IMR-90 (cell line): ENCODE results near the gene NAV2. TPM values are rescaled to one million over a fixed set of nuclear protein-coding genes. Genes with fewer than 3 reads are reported as not detected.

Experiments used
- ATAC-seq: fragments of 200-7000 bp; cut with Tn5 transposase; 2 replicates; pipeline ENCODE4 v1.9.1; 2020; ENCODE audit warnings: low read depth, mild to moderate bottlenecking, moderate library complexity
- BruUV-seq: library from RNA; stranded (reverse); fragments of 400-500 nt; replicated peaks from 2 replicates; lab custom pipeline; 2021; lab: Mats Ljungman, UMichigan
- CTCF ChIA-PET: fragments of 300-600 bp; formaldehyde crosslinking; extraction: SDS; loops from one replicate; lab custom pipeline; 2021; ENCODE audit warnings: antibody characterized with exemption; lab: Yijun Ruan, JAX
- POLR2A ChIA-PET: fragments of 300-600 bp; sonication (Branson Sonifier 250); formaldehyde crosslinking; loops from one replicate; lab custom pipeline; 2022; ENCODE audit warnings: antibody characterized with exemption; ENCODE audit not compliant: unreplicated experiment; lab: Charles Lee
- DNase-seq: peaks from one replicate; pipeline ENCODE4 v3.0.0; 2013
- H2AFZ ChIP-seq: replicated peaks from 2 replicates; pipeline ENCODE3; 2013; ENCODE audit warnings: low read length, mild to moderate bottlenecking; ENCODE audit not compliant: poor library complexity
- H2AK5ac ChIP-seq: 2 replicates; pipeline ENCODE4 v1.6.1; 2013; ENCODE audit warnings: low read depth, low read length, inconsistent platforms
- H2AK9ac ChIP-seq: replicated peaks from 2 replicates; pipeline ENCODE3; 2013; ENCODE audit warnings: mild to moderate bottlenecking, low read depth, low read length, moderate library complexity; ENCODE audit not compliant: poor library complexity
- H2BK120ac ChIP-seq: 2 replicates; pipeline ENCODE4 v1.6.1; 2013; ENCODE audit warnings: low read depth, low read length, inconsistent platforms
- H2BK15ac ChIP-seq: 3 replicates; pipeline ENCODE4 v1.6.1; 2013; ENCODE audit warnings: low read depth, low read length, inconsistent platforms
- H2BK20ac ChIP-seq: 2 replicates; pipeline ENCODE4 v1.6.1; 2013; ENCODE audit warnings: low read depth, mild to moderate bottlenecking, inconsistent platforms, low read length, moderate library complexity
- H2BK5ac ChIP-seq: 2 replicates; pipeline ENCODE4 v1.6.1; 2013; ENCODE audit warnings: mild to moderate bottlenecking, low read depth, low read length, inconsistent platforms; ENCODE audit not compliant: poor library complexity, severe bottlenecking
- H3K14ac ChIP-seq: replicated peaks from 2 replicates; pipeline ENCODE4 v1.6.1; 2013; ENCODE audit warnings: low read depth, low read length, inconsistent platforms
- H3K18ac ChIP-seq: 2 replicates; pipeline ENCODE4 v1.6.1; 2013; ENCODE audit warnings: low read depth, low read length, control low read depth
- H3K23ac ChIP-seq: 2 replicates; pipeline ENCODE4 v1.6.1; 2013; ENCODE audit warnings: low read depth, low read length, inconsistent platforms
- H3K27ac ChIP-seq: 2 replicates; pipeline ENCODE4 v1.5.1; 2013; ENCODE audit warnings: mild to moderate bottlenecking, control low read depth, low read length; ENCODE audit not compliant: insufficient read depth
- H3K27me3 ChIP-seq: 2 replicates; pipeline ENCODE4 v1.6.1; 2013; ENCODE audit warnings: low read length; ENCODE audit not compliant: control insufficient read depth, insufficient read depth
- H3K36me3 ChIP-seq: 2 replicates; pipeline ENCODE4 v1.6.1; 2013; ENCODE audit warnings: low read length, mixed read lengths; ENCODE audit not compliant: control insufficient read depth, insufficient read depth
- H3K4ac ChIP-seq: 2 replicates; pipeline ENCODE4 v1.6.1; 2013; ENCODE audit warnings: low read depth, low read length, inconsistent platforms
- H3K4me1 ChIP-seq: 2 replicates; pipeline ENCODE4 v1.6.1; 2013; ENCODE audit warnings: low read length, mixed read lengths; ENCODE audit not compliant: control insufficient read depth, insufficient read depth
- H3K4me2 ChIP-seq: 2 replicates; pipeline ENCODE4 v1.6.1; 2013; ENCODE audit warnings: low read depth, mild to moderate bottlenecking, control low read depth, low read length, moderate library complexity
- H3K4me3 ChIP-seq: 2 replicates; pipeline ENCODE4 v1.5.1; 2013; ENCODE audit warnings: low read depth, mild to moderate bottlenecking, control low read depth, low read length, moderate library complexity; ENCODE audit not compliant: insufficient read depth
- H3K56ac ChIP-seq: 2 replicates; pipeline ENCODE4 v1.6.1; 2013; ENCODE audit warnings: low read length, inconsistent platforms; ENCODE audit not compliant: insufficient read depth; ENCODE audit errors: extremely low read depth
- H3K79me1 ChIP-seq, 2 experiments: 2 replicates each; pipeline ENCODE4 v1.6.1; 2013; ENCODE audit warnings: low read length in 2 of 2, inconsistent platforms in 1 of 2, low read depth in 1 of 2
- H3K9ac ChIP-seq: 2 replicates; pipeline ENCODE4 v1.6.1; 2013; ENCODE audit warnings: low read depth, low read length, control low read depth
- H3K9me1 ChIP-seq: 2 replicates; pipeline ENCODE4 v1.6.1; 2013; ENCODE audit warnings: low read length, inconsistent platforms; ENCODE audit not compliant: insufficient read depth
- H3K9me3 ChIP-seq: 2 replicates; pipeline ENCODE4 v1.6.1; 2013; ENCODE audit warnings: low read length; ENCODE audit not compliant: control insufficient read depth, insufficient read depth
- H4K20me1 ChIP-seq: 2 replicates; pipeline ENCODE4 v1.6.1; 2013; ENCODE audit warnings: low read length, inconsistent platforms; ENCODE audit not compliant: insufficient read depth
- H4K5ac ChIP-seq: 2 replicates; pipeline ENCODE4 v1.6.1; 2013; ENCODE audit warnings: mild to moderate bottlenecking, low read depth, low read length, control low read depth
- H4K8ac ChIP-seq, 2 experiments: 2 replicates each; pipeline ENCODE4 v1.6.1; 2013; ENCODE audit warnings: low read depth in 2 of 2, low read length in 2 of 2, control low read depth in 1 of 2, inconsistent platforms in 1 of 2
- H4K91ac ChIP-seq: 2 replicates; pipeline ENCODE4 v1.6.1; 2013; ENCODE audit warnings: low read depth, low read length, inconsistent platforms; ENCODE audit not compliant: insufficient read depth
- BHLHE40 ChIP-seq: fragments of 150-350 bp; IDR thresholded peaks from 2 replicates; pipeline ENCODE4 v1.6.1; 2016; ENCODE audit warnings: mild to moderate bottlenecking, low read depth, low read length
- CEBPB ChIP-seq: IDR thresholded peaks from 2 replicates; pipeline ENCODE4 v1.6.1; 2012; ENCODE audit warnings: low read depth, low read length, improper control_type of control experiment
- CHD1 ChIP-seq: IDR thresholded peaks from 2 replicates; pipeline ENCODE4 v1.6.1; 2012; ENCODE audit warnings: low read depth, low read length, improper control_type of control experiment
- FOS ChIP-seq: fragments of 150-350 bp; IDR thresholded peaks from 2 replicates; pipeline ENCODE4 v1.6.1; 2016; ENCODE audit warnings: low read depth, low read length
- MAZ ChIP-seq: IDR thresholded peaks from 2 replicates; pipeline ENCODE4 v1.6.1; 2012; ENCODE audit warnings: low read depth, mild to moderate bottlenecking, low read length, improper control_type of control experiment, moderate library complexity, borderline replicate concordance
- MXI1 ChIP-seq: IDR thresholded peaks from 2 replicates; pipeline ENCODE4 v1.6.1; 2012; ENCODE audit warnings: low read depth, mild to moderate bottlenecking, low read length, moderate library complexity, borderline replicate concordance
- POLR2A ChIP-seq: IDR thresholded peaks from 2 replicates; pipeline ENCODE4 v1.6.1; 2012; ENCODE audit warnings: mild to moderate bottlenecking, low read depth, low read length
- RCOR1 ChIP-seq: IDR thresholded peaks from 2 replicates; pipeline ENCODE4 v1.6.1; 2012; ENCODE audit warnings: mild to moderate bottlenecking, low read length, improper control_type of control experiment; ENCODE audit not compliant: insufficient replicate concordance
- RFX5 ChIP-seq: IDR thresholded peaks from 2 replicates; pipeline ENCODE4 v1.8.0; 2012; ENCODE audit warnings: low read depth, mild to moderate bottlenecking, low read length, moderate library complexity
- SMC3 ChIP-seq: fragments of 150-350 bp; IDR thresholded peaks from 2 replicates; pipeline ENCODE4 v1.6.1; 2016; ENCODE audit warnings: low read depth, mild to moderate bottlenecking, antibody characterized with exemption, low read length, moderate library complexity
- USF2 ChIP-seq: fragments of 150-350 bp; IDR thresholded peaks from 2 replicates; pipeline ENCODE4 v1.6.1; 2017; ENCODE audit warnings: mild to moderate bottlenecking, antibody characterized with exemption, low read length, low read depth
- WGBS, 2 experiments: methylation state at CpG; one replicate each; pipeline versions ENCODE4 v1.1.5 to v1.1.7; 2013; ENCODE audit warnings: missing lambda C conversion rate in 2 of 2; ENCODE audit not compliant: insufficient read length in 1 of 2; ENCODE audit errors: extremely low coverage in 2 of 2; 5-methylcytosine and 5-hydroxymethylcytosine counted together
- dilution Hi-C: fragments of 300-500 bp; cut with HindIII; formaldehyde crosslinking; loops from one replicate; pipeline ENCODE4 v1.14.3; 2018; ENCODE audit warnings: low sequenced_read_pairs; ENCODE audit not compliant: unreplicated experiment
- in situ Hi-C: fragments of 300-500 bp; cut with MboI; formaldehyde crosslinking; loops from 3 replicates; pipeline ENCODE4 v1.14.3; 2019; ENCODE audit warnings: low sequenced_read_pairs, inconsistent platforms, mixed read lengths
- intact Hi-C: fragments of 100-400 bp; cut with micrococcal nuclease; formaldehyde crosslinking; loops from 2 replicates; pipeline ENCODE4 v1.10.0; 2022
- polyA plus RNA-seq, 3 experiments: library from polyadenylated mRNA; depleted of rRNA; stranded (reverse); fragments of >200 nt; gene quantifications; 2 replicates each; pipeline ENCODE4 v1.2.3, GENCODE V29; 2012; ENCODE audit warnings: low replicate concordance in 1 of 3
- total RNA-seq: library from RNA; depleted of rRNA; stranded (reverse); fragments of >200 nt; gene quantifications from 2 replicates; pipeline ENCODE4 v1.2.3, GENCODE V29; 2012
- TF ChIP-seq, protein P1 (sequence below): conservative IDR thresholded peaks from 2 replicates; pipeline ENCODE4 v1.5.1; 2012; ENCODE audit warnings: mild to moderate bottlenecking, low read depth, low read length, improper control_type of control experiment

Gene NAV2
- total and polyA plus RNA-seq, 2 of the 4 experiments (the other 2 are of a cell fraction): 4.5 to 12.6 TPM

GRCh38 chr11:19961225-19961624 is 248.6 kb downstream of the NAV2 start:
- Histone ChIP-seq H4K20me1 (no peaks in the 10 kb centered on the region; the same call in 1 of the 2 replicates), H4K91ac (no peak overlapping the region), H3K27me3 (no peaks in the 10 kb centered on the region), H3K9me3 (no peaks in the 10 kb centered on the region), H2AFZ (no peak overlapping the region), H4K5ac (no peak overlapping the region), H2BK20ac (no peak overlapping the region), H2BK15ac (no peak overlapping the region), H2AK9ac (no peak overlapping the region), H4K8ac (no peak overlapping the region), H3K14ac (no peak overlapping the region), H2BK120ac (no peak overlapping the region), H3K18ac (0 out of 2 replicates have a peak overlapping the region, but pooled peaks have one; percentile 27), H3K4me3 (no peak overlapping the region), H3K79me1 (peaks cover 28 to 56% of the 10 kb centered on the region in 2 experiments), H3K4me1 (peaks cover 13% of the 10 kb centered on the region), H3K4ac (no peak overlapping the region), H2AK5ac (no peak overlapping the region), H3K27ac (no peak overlapping the region), H3K23ac (no peak overlapping the region; the same call in 1 of the 2 replicates), H3K9ac (no peak overlapping the region), H2BK5ac (no peak overlapping the region), H3K9me1 (peaks cover 27% of the 10 kb centered on the region; the same call in 1 of the 2 replicates), H3K56ac (no peak overlapping the region), H3K36me3 (peaks cover 4% of the 10 kb centered on the region), H3K4me2 (no peak overlapping the region)
- DNase-seq (no peak), ATAC-seq (no peak)
- ChIA-PET POLR2A (no interaction called here), CTCF (interaction anchor here (0.6 to 0.9 kb wide), 2 partner anchors 11 to 134 kb away, joined by 3 read pairs; no protein-coding TSS in a partner anchor)
- dilution Hi-C loops: no loop called here
- no TSS peak for BruUV-seq
- WGBS, 2 experiments: 50% methylated on average over 1 of the region's 4 CpGs; no CpG with 5 or more reads in 1 of the 2 experiments
- in situ Hi-C loops: no loop called here
- no peak for TF ChIP-seq MAZ
- TF ChIP-seq RCOR1: no peak
- no peak for TF ChIP-seq MXI1
- TF ChIP-seq, protein P1, sequence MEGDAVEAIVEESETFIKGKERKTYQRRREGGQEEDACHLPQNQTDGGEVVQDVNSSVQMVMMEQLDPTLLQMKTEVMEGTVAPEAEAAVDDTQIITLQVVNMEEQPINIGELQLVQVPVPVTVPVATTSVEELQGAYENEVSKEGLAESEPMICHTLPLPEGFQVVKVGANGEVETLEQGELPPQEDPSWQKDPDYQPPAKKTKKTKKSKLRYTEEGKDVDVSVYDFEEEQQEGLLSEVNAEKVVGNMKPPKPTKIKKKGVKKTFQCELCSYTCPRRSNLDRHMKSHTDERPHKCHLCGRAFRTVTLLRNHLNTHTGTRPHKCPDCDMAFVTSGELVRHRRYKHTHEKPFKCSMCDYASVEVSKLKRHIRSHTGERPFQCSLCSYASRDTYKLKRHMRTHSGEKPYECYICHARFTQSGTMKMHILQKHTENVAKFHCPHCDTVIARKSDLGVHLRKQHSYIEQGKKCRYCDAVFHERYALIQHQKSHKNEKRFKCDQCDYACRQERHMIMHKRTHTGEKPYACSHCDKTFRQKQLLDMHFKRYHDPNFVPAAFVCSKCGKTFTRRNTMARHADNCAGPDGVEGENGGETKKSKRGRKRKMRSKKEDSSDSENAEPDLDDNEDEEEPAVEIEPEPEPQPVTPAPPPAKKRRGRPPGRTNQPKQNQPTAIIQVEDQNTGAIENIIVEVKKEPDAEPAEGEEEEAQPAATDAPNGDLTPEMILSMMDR: no peak
- no peak for TF ChIP-seq BHLHE40
- no peak for TF ChIP-seq USF2
- no peak for TF ChIP-seq SMC3
- no peak for TF ChIP-seq CHD1
- TF ChIP-seq POLR2A: no peak
- TF ChIP-seq CEBPB: no peak
- TF ChIP-seq FOS: no peak
- no peak for TF ChIP-seq RFX5
- intact Hi-C loops: no loop called here
